ENCODE results near the gene RAB36.

Gene RAB36

DNA sequence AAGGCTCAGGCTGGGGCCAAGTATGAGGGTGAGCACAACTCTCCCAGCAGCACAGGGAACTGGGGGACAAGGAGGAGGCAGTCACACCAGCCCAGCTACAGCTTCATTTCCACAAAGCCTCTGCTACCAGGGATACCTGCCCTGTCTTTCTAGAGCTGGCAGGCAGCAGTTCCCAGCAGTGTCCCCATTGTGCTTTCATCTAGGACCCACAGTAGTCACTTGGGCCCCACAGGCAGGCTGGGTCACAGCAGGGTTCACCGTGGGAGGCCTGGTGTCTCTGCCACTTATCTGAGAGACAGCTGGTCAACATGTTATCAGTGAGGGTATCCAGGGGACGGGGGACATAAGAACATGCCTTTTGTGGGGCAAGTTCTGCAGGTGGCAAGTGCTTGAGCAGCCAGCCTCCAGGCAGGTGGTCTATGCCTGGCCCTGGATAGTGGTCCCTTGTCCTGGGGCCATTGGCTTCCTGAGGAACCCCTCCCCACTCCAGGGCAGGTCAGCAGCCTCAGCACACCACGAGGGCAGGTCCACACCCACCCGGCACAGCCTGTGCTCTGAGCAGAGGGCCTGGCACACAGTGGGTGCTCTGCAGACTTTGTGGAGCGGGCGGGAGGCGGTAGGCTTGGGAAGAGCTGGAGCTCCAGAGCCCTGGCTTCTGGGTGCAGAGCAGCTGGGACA is 45.0 kb upstream of the RAB36 start:
- no peak for DNase-seq (ENCODE audit: low spot score)
- TF ChIP-seq, protein P1, sequence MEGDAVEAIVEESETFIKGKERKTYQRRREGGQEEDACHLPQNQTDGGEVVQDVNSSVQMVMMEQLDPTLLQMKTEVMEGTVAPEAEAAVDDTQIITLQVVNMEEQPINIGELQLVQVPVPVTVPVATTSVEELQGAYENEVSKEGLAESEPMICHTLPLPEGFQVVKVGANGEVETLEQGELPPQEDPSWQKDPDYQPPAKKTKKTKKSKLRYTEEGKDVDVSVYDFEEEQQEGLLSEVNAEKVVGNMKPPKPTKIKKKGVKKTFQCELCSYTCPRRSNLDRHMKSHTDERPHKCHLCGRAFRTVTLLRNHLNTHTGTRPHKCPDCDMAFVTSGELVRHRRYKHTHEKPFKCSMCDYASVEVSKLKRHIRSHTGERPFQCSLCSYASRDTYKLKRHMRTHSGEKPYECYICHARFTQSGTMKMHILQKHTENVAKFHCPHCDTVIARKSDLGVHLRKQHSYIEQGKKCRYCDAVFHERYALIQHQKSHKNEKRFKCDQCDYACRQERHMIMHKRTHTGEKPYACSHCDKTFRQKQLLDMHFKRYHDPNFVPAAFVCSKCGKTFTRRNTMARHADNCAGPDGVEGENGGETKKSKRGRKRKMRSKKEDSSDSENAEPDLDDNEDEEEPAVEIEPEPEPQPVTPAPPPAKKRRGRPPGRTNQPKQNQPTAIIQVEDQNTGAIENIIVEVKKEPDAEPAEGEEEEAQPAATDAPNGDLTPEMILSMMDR (IDR thresholded peaks at IDR 0.05; ENCODE audit: extremely low read depth, missing control alignments) = no peak

DNA sequence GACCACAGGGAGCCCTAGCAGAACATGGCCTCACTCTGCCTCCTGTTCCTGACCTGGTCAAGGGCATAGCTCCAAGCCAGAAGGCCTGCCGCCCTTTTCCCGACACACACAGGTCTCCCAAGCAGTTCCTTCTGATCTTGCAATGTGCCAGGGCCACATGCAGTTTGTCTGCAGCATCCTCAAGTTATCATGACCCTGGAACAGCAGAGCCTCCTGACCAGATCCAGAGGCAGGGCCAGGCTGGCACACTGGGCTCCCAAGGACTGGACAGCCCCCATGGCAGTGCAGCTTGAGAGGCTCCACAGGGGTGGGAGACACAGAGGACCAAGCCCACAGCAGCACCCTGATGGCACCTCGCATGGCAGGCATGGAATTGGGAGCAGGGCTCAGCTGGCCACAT is 43.8 kb upstream of the RAB36 start:
- TF ChIP-seq, protein P1 (IDR thresholded peaks at IDR 0.05; ENCODE audit: extremely low read depth, missing control alignments) = no peak
- no peak for DNase-seq (ENCODE audit: low spot score)

DNA sequence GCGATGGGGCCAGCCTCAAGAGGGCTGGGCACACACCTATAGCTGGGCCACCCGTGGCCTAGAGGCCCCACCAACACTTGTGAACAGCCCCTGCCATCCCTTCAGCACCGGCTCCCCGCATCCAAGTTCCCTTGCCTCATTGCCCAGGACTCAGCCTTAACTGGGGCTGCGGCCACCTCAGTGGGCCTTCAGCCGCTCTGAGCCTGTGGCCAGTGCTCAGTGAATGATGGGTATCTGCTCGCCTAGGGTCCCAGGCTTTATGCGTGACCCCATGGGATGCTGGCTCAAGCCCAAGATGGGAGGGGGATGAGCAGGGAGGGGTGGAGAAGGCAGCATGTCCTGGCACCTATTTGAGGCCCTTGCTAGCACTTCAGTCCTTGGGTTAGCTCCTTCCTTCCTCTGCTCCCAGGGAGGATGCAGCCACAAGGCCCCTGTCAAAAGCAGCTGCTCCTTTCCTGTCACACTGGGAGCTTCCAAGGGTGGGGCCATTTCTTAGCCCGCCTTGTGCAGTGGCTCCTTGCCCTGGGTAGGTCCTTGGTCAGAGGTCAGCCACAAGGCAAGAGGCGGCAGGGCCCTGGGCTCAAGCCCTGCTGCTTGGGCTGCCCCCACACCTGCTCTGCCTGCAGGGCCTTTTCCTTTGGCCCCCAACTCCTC is 43.1 kb upstream of the RAB36 start:
- TF ChIP-seq, protein P1 (IDR thresholded peaks at IDR 0.05; ENCODE audit: extremely low read depth, missing control alignments) = no peak
- no peak for DNase-seq (ENCODE audit: low spot score)

DNA sequence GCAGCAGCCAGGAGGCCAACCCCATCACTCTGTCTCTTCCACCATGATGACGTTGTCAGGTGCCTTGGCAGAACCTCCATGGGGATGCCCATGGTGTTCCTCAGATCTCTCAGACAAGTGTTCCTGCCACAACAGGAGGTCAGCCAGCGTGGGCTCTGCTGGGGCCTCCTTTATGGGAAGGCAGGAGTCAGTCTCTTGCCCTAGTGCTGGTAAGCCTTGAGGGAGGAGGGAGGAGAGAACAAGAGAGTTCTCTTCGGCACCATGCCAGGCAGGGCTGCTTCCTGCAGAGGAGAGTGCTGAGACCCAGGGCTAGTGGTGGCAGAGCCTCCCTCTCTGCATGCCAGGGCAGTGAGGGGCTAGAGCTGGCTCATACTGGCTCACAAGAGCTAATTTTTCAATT is 42.5 kb upstream of the RAB36 start:
- TF ChIP-seq, protein P1 (IDR thresholded peaks at IDR 0.05; ENCODE audit: extremely low read depth, missing control alignments) = no peak

DNA sequence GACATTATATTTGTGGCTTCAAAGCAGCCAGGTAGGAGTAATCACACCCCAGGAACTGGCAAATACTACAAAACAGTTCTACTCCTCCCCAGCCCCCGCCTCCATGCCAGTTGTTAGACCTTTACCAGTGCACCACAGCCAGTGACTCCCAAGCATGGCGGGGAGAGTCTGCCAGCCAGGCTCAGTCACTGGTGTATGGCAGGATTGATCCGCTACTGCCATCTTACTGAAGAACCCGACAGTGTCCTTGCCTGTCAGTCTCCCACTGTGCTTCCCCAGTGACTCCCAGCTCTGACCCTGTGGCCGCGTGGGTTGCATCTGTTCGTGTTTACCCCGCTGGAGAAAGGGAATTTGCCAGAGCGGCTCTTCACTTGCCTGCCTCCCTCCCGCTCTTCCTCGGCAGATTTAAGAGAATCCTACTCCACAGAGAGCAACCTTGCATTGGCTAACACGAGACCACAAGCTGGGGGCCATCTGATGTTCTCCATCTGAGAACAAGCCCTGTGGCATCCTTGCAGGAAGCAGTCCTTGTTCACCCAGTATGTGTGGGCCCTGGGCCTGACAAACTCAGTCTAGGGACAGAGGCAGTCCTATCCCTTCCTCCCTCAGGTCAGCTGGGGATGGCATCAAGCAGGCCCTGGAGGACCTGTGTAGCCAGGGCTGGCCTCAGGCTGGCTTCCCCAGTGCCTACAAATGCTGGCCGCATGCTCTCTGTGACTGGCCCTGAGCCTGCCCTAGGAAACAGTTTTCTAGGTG is 41.9 kb upstream of the RAB36 start:
- no peak for DNase-seq (ENCODE audit: low spot score)
- TF ChIP-seq, protein P1 (IDR thresholded peaks at IDR 0.05; ENCODE audit: extremely low read depth, missing control alignments) = no peak

More for the DNA sequence above, 42.5 kb upstream of the RAB36 start:
- no peak for DNase-seq (ENCODE audit: low spot score)

DNA sequence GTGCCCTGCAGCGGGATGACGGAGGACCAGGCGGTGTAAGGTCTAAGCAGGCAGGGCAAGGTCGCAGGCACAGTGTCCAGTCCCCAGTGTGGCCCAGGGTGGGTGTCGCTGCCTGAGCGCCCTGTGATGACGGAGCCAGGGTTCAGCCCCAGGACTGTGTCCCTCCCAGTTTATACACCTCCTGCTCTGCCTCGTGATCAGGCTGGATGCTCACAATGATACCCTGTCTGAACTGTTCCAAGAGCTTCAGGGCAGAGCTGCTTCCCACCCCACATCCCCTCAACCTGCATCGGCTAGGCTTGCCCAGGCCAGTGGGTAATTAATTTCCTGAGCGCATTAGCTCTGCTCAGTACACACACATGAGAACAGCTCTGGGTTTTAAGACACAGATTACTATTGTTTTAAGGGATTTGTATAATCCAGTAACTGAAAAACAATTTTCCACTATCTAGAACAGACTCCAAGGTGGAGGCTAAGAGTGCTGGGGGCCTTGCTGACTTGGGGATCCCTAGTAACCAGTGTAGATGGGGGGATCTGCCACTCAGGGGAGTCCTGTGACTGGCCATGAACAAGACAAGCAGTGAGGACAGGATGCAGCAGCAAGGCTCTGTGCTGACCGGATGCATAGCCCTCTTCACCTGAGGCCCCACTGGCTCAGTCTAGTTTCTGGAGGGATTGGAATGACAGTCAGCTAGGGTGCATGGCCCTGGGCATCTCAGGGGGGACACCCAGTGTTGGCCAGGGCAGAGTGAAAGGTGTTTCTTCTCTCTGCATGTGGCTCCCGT is 40.9 kb upstream of the RAB36 start:
- no peak for DNase-seq (ENCODE audit: low spot score)
- TF ChIP-seq, protein P1 (IDR thresholded peaks at IDR 0.05; ENCODE audit: extremely low read depth, missing control alignments) = no peak
